ENCODE measurements around the gene PAPPA2.

The PAPPA2 gene

GRCh38 chr1:176643536-176643935, 180.6 kb downstream of the PAPPA2 start:
- no peak overlapping the region for H3K4me3 ChIP-seq (ENCODE audit: low read depth, low read length)
- TF ChIP-seq, protein P1, sequence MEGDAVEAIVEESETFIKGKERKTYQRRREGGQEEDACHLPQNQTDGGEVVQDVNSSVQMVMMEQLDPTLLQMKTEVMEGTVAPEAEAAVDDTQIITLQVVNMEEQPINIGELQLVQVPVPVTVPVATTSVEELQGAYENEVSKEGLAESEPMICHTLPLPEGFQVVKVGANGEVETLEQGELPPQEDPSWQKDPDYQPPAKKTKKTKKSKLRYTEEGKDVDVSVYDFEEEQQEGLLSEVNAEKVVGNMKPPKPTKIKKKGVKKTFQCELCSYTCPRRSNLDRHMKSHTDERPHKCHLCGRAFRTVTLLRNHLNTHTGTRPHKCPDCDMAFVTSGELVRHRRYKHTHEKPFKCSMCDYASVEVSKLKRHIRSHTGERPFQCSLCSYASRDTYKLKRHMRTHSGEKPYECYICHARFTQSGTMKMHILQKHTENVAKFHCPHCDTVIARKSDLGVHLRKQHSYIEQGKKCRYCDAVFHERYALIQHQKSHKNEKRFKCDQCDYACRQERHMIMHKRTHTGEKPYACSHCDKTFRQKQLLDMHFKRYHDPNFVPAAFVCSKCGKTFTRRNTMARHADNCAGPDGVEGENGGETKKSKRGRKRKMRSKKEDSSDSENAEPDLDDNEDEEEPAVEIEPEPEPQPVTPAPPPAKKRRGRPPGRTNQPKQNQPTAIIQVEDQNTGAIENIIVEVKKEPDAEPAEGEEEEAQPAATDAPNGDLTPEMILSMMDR (IDR thresholded peaks at IDR 0.05; ENCODE audit: insufficient read depth, low read length, missing control alignments) = no peak
- ChIA-PET CTCF (interaction anchor here (0.9 to 1.6 kb wide), 3 partner anchors 13 to 84 kb away, joined by 3 to 5 read pairs (median 3); no protein-coding TSS in a partner anchor), POLR2A (interaction anchor here (0.8 kb wide), 1 partner anchor 1298 kb away, joined by 3 read pairs; no protein-coding TSS in a partner anchor)
- DNase-seq (ENCODE audit: low read depth, low spot score) = no peak

DNA sequence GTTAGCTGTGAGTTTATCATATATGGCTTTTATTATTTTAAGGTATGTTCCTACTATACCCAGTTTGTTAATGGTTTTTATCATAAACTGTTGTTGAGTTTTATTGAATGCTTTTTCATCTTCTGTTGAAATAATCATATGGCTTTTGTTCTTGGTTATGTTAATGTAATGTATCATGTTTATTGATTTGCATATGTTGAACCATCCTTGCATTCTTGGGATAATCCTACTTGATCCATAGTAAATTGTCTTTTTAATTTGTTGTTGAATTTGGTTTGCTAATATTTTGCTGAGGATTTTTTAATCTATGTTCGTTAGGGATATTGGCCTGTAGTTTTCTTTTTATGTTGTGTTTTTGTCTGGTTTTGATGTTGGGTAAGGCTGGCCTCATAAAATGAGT, 185.6 kb downstream of the PAPPA2 start:
- POLR2A ChIA-PET = no interaction called here
- TF ChIP-seq, protein P1 (IDR thresholded peaks at IDR 0.05; ENCODE audit: insufficient read depth, low read length, missing control alignments) = no peak
- no peak overlapping the region for H3K4me3 ChIP-seq (ENCODE audit: low read depth, low read length)
- CTCF ChIA-PET = no interaction called here
- no peak for DNase-seq (ENCODE audit: low read depth, low spot score)

DNA sequence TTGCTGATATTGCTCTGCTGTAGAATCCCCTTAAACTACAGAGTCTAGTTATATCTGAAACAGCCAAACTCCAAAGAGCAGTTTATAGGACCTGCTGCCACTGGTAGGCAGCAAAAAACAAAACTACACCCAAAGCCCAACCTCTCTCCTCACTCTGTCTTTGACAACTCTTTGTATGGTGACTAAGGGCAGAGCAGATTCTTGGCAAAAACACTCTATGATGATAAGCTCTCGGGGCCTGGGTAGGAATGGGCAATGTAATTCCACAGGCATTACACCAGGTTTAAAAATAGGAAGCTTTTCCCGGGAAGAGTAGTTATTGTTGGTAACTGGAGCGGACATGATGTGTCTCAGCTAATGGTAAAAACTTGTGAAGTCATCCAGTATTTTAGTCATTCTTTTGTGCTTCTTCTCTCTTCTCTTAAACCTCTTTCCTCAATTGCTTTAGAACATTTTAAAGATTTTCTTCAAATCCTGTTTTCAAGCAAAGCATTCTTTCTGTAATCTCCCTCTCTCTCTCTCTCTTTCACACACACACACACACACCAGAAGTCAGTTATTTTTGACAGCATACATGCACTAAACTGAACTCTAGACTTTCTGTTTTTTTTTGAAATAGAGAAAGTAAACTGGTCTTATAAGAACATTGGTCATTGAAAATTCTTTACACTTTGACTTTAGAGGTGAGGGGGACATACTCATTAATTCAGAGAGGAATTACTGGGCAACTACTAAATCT, 193.5 kb downstream of the PAPPA2 start:
- POLR2A ChIA-PET = no interaction called here

DNA sequence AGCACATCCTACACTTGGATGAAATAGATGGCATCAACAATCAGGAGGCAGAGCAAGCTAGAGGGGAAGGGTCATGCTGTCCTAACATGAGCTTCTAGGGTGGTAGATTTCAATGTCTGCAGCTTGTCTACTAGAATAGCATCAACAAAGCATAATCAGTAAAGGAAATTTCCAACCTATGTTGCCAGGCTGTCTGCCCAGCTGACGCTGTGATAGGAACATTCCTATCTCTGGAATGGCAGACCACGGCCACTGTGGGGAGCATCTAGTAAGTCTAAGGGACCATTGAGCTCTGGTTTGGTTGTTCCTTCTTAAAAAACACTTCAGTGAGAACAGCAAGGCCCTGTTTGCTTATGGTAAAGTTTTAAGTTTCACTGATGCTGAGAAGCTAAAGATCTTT, 206.8 kb downstream of the PAPPA2 start:
- no peak for DNase-seq (ENCODE audit: low read depth, low spot score)
- H3K4me3 ChIP-seq (ENCODE audit: low read depth, low read length) = no peak overlapping the region
- ChIA-PET CTCF (interaction anchor here (0.8 to 2.6 kb wide), 2 partner anchors 22 to 108 kb away, joined by 3 to 11 read pairs; no protein-coding TSS in a partner anchor), POLR2A (no interaction called here)
- TF ChIP-seq, protein P1 (IDR thresholded peaks at IDR 0.05; ENCODE audit: insufficient read depth, low read length, missing control alignments) = no peak

More for the DNA sequence above, 193.5 kb downstream of the PAPPA2 start:
- TF ChIP-seq, protein P1 (IDR thresholded peaks at IDR 0.05; ENCODE audit: insufficient read depth, low read length, missing control alignments) = no peak
- no peak overlapping the region; the same call in 1 of the 2 replicates for H3K4me3 ChIP-seq (ENCODE audit: low read depth, low read length)
- peak; percentile 80 for DNase-seq (ENCODE audit: low read depth, low spot score)
- CTCF ChIA-PET = interaction anchor here (1.2 kb wide), 1 partner anchor 13 kb away, joined by 3 read pairs; no protein-coding TSS in a partner anchor

DNA sequence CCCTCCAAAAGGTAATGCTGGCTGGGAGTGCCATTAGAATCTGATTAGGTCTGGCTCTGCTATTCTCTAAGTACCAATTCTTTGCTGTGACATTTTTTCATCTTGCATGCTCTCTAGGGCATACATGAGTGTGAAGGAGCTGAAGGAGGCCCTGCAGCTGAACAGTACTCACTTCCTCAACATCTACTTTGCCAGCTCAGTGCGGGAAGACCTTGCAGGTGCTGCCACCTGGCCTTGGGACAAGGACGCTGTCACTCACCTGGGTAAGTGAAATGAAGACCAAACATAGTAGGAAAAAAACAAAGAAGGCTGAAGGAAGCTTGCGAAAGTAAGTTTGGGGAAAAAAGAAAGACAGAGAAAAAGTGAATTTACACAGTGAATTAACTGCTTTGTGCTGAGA, 207.9 kb downstream of the PAPPA2 start:
- POLR2A ChIA-PET = no interaction called here
- DNase-seq (ENCODE audit: low read depth, low spot score) = no peak
- CTCF ChIA-PET = no interaction called here
- H3K4me3 ChIP-seq (ENCODE audit: low read depth, low read length) = no peak overlapping the region
- TF ChIP-seq, protein P1 (IDR thresholded peaks at IDR 0.05; ENCODE audit: insufficient read depth, low read length, missing control alignments) = no peak

- CTCF ChIA-PET = interaction anchor here (4.4 kb wide), 1 partner anchor 8 kb away, joined by 37 read pairs; no protein-coding TSS in a partner anchor
These were observed 220.0 kb downstream of the PAPPA2 start for GRCh38 chr1:176682830-176683535.

More at GRCh38 chr1:176682830-176683535, 220.0 kb downstream of the PAPPA2 start:
- TF ChIP-seq, protein P1 (IDR thresholded peaks at IDR 0.05; ENCODE audit: insufficient read depth, low read length, missing control alignments) = no peak
- DNase-seq (ENCODE audit: low read depth, low spot score) = no peak
- POLR2A ChIA-PET = no interaction called here
- H3K4me3 ChIP-seq (ENCODE audit: low read depth, low read length) = no peak overlapping the region

Measured in AG04449 (cell line).